ENCODE data around the gene NBPF14.
"Not testable (repeated sequence)": the region's sequence is repeated elsewhere in the genome, so short reads cannot be mapped to it uniquely, and the experiment has no call there.

- not testable (repeated sequence) for TF ChIP-seq EZH2 (IDR thresholded peaks at IDR 0.05; ENCODE audit: low read length); CTCF (optimal IDR thresholded peaks at IDR 0.05 in 1 of 3, IDR thresholded peaks at IDR 0.05 in 1 of 3, conservative IDR thresholded peaks at IDR 0.05 in 1 of 3; ENCODE audit: extremely low read depth in 1 of 3, insufficient read depth in 2 of 3, low read length in 3 of 3)
Measured at GRCh38 chr1:148528591-148528990, 67.2 kb downstream of the NBPF14 start.

Data from keratinocyte (primary cell).